ENCODE measurements around the gene KBTBD13.

KBTBD13 gene

GRCh38 chr15:65058394-65059368 is 17.9 kb upstream of the KBTBD13 start:
- no peak for DNase-seq (ENCODE audit: extremely low read depth, low read depth)
- TF ChIP-seq, protein P1, sequence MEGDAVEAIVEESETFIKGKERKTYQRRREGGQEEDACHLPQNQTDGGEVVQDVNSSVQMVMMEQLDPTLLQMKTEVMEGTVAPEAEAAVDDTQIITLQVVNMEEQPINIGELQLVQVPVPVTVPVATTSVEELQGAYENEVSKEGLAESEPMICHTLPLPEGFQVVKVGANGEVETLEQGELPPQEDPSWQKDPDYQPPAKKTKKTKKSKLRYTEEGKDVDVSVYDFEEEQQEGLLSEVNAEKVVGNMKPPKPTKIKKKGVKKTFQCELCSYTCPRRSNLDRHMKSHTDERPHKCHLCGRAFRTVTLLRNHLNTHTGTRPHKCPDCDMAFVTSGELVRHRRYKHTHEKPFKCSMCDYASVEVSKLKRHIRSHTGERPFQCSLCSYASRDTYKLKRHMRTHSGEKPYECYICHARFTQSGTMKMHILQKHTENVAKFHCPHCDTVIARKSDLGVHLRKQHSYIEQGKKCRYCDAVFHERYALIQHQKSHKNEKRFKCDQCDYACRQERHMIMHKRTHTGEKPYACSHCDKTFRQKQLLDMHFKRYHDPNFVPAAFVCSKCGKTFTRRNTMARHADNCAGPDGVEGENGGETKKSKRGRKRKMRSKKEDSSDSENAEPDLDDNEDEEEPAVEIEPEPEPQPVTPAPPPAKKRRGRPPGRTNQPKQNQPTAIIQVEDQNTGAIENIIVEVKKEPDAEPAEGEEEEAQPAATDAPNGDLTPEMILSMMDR (IDR thresholded peaks at IDR 0.05; ENCODE audit: low read depth, low read length): no peak

DNA sequence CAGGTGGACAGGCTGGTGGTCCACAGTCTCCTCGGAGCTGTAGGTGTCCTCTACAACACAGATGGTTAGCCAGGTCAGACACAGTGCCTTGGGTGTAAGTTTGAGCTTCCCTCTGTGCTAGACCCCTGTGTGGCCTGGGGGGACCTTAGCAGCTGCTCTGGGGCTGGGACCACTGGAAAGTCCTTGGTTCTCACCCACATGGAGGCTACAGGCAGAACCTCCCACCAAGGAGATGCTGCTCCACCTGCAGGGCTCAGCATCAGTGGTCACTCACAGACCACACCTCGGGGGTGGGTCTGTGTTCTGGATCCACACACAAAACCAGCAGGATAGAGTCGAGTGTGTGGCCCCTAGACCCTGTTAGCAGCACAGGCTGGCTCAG is 17.2 kb upstream of the KBTBD13 start:
- no peak for DNase-seq (ENCODE audit: extremely low read depth, low read depth)

GRCh38 chr15:65059931-65060596 is 16.5 kb upstream of the KBTBD13 start:
- TF ChIP-seq, protein P1 (IDR thresholded peaks at IDR 0.05; ENCODE audit: low read depth, low read length): no peak
- no peak for DNase-seq (ENCODE audit: extremely low read depth, low read depth)

More for the DNA sequence above, 17.2 kb upstream of the KBTBD13 start:
- TF ChIP-seq, protein P1 (IDR thresholded peaks at IDR 0.05; ENCODE audit: low read depth, low read length): no peak

DNA sequence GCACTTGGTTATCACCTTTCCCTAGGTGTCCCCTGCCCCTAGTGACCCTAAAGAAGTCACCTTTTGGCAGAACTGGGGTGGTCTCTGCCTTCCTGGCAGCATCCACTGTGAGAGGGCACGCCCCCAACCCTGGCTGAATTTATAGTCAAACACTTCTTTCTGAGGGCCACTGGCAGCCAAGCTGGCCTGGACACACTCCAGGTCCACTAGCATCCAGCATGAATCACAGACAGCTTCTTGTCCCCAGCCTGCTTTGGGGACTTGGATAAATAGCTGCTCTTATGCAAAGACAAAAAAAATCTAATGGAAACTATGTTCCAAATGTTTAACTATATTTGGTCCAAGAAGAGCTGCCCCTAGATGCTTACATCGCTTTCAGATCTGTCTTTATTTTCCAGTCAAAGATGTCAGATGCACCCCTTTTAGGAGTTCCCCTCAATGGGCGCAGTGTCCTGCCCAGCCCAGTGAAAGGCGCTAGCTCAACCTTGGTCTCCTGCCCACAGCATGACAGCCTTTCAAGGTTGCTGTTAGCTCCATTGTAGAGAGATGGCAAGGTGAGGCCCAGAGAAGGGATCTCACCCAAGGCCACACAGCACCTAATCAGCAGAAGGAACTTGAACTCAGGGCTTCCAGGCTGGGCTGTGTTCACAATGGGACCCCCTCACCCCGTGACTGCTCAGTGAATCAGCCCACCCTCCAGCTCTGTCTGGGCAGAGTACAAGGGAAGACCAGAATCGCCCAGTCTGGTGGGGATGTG is 15.7 kb upstream of the KBTBD13 start:
- TF ChIP-seq, protein P1 (IDR thresholded peaks at IDR 0.05; ENCODE audit: low read depth, low read length): no peak
- DNase-seq (ENCODE audit: extremely low read depth, low read depth): no peak

DNA sequence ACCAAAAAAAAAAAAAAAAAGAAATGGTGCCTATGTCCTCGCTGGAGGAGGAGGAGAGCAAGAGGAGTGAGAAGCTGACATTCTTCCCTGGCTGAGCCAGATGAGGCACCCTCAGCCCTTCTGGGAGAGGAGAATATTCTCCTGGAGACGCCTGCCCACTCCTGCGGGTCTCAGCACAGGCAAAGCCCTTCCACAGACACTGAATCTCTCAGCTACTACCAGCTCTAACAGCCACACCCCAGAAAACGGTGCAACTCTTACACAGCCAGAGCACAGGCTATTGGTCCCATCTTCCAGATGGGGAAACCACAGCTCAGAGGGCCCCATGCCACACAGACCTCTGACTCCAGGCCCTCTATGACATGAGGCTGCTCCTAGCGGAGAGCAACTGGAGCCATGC is 14.5 kb upstream of the KBTBD13 start:
- DNase-seq (ENCODE audit: extremely low read depth, low read depth): no peak

GRCh38 chr15:65062726-65063125 is 13.8 kb upstream of the KBTBD13 start:
- TF ChIP-seq, protein P1 (IDR thresholded peaks at IDR 0.05; ENCODE audit: low read depth, low read length): no peak
- no peak for DNase-seq (ENCODE audit: extremely low read depth, low read depth)

More for the DNA sequence above, 14.5 kb upstream of the KBTBD13 start:
- TF ChIP-seq, protein P1 (IDR thresholded peaks at IDR 0.05; ENCODE audit: low read depth, low read length): no peak

Measured in AG09319 (cell line).